DOHH2 (cell line): ENCODE data around the gene C1orf226.

ENCODE experiments used
- EZH2phosphoT487 ChIP-seq: fragments of 200-600 bp; sonication (generic); IDR thresholded peaks from 2 replicates; pipeline ENCODE4 v1.6.1; 2017; ENCODE audit warnings: borderline replicate concordance, mild to moderate bottlenecking, antibody characterized with exemption, low read length, moderate library complexity, mixed read lengths
- TF ChIP-seq, protein P1 (sequence below): fragments of 200-600 bp; sonication (generic); IDR thresholded peaks from one replicate; pipeline ENCODE4 v1.5.1; 2014; ENCODE audit warnings: antibody characterized with exemption, mild to moderate bottlenecking, low read depth, low read length; ENCODE audit not compliant: poor library complexity, severe bottlenecking

- no peak for TF ChIP-seq EZH2phosphoT487
- TF ChIP-seq, protein P1, sequence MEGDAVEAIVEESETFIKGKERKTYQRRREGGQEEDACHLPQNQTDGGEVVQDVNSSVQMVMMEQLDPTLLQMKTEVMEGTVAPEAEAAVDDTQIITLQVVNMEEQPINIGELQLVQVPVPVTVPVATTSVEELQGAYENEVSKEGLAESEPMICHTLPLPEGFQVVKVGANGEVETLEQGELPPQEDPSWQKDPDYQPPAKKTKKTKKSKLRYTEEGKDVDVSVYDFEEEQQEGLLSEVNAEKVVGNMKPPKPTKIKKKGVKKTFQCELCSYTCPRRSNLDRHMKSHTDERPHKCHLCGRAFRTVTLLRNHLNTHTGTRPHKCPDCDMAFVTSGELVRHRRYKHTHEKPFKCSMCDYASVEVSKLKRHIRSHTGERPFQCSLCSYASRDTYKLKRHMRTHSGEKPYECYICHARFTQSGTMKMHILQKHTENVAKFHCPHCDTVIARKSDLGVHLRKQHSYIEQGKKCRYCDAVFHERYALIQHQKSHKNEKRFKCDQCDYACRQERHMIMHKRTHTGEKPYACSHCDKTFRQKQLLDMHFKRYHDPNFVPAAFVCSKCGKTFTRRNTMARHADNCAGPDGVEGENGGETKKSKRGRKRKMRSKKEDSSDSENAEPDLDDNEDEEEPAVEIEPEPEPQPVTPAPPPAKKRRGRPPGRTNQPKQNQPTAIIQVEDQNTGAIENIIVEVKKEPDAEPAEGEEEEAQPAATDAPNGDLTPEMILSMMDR: no peak
These were observed 31.7 kb upstream of the C1orf226 start for GRCh38 chr1:162349635-162350330.
